ENCODE data around the gene MAPK11.
A peak's percentile ranks its signal among the peaks of the same experiment; 100 is the strongest.

The MAPK11 gene

GRCh38 chr22:50220603-50221409 is 49.4 kb downstream of the MAPK11 start:
- H3K4me3 ChIP-seq (ENCODE audit: control insufficient read depth in 1 of 7, extremely low read depth in 1 of 7, insufficient read depth in 4 of 7, low read depth in 2 of 7, low read length in 6 of 7) = no peak overlapping the region
- ChIA-PET POLR2A (interaction anchor here (0.7 kb wide), 1 partner anchor 284 kb away, joined by 11 read pairs; no protein-coding TSS in a partner anchor), CTCF (interaction anchor here (0.8 to 2.0 kb wide), 4 partner anchors 10 to 72 kb away, joined by 3 to 7 read pairs (median 4); no protein-coding TSS in a partner anchor)
- H3K4me1 ChIP-seq (ENCODE audit: control extremely low read depth in 1 of 4, control insufficient read depth in 4 of 4, insufficient read depth in 4 of 4, low read length in 3 of 4) = peaks cover 0 to 8% (median 3%) of the 10 kb centered on the region in 4 experiments
- H3K27me3 ChIP-seq (replicated peaks in 2 of 5; ENCODE audit: control insufficient read depth in 4 of 5, insufficient read depth in 5 of 5, low read length in 4 of 5) = no peaks in the 10 kb centered on the region
- no peak for DNase-seq
- no peak overlapping the region for H3K27ac ChIP-seq (ENCODE audit: insufficient read depth in 1 of 2, low read depth in 1 of 2, low read length in 2 of 2, poor library complexity in 1 of 2, severe bottlenecking in 2 of 2)
- 98% methylated on average over 39 of the region's 45 CpGs for WGBS (ENCODE audit: insufficient coverage)
- no peaks in the 10 kb centered on the region for H3K9me3 ChIP-seq (ENCODE audit: control extremely low read depth in 1 of 5, control insufficient read depth in 4 of 5, insufficient read depth in 2 of 5, low read depth in 1 of 5, low read length in 4 of 5)
- peaks cover 10 to 89% (median 59%) of the 10 kb centered on the region in 4 experiments for H3K36me3 ChIP-seq (ENCODE audit: control insufficient read depth in 4 of 4, insufficient read depth in 4 of 4, low read length in 3 of 4)

- CTCF ChIA-PET = interaction anchor here (1.2 to 2.0 kb wide), 2 partner anchors 9 to 71 kb away, joined by 4 to 7 read pairs; no protein-coding TSS in a partner anchor
- 89% methylated on average over 19 of the region's 25 CpGs for WGBS (ENCODE audit: insufficient coverage)
These were observed 50.2 kb downstream of the MAPK11 start for GRCh38 chr22:50219800-50220602.

GRCh38 chr22:50218996-50219727 is 51.0 kb downstream of the MAPK11 start:
- WGBS (ENCODE audit: insufficient coverage) = 66% methylated on average over 38 of the region's 42 CpGs
- Histone ChIP-seq H3K36me3 (ENCODE audit: control insufficient read depth in 4 of 4, insufficient read depth in 4 of 4, low read length in 3 of 4) (peaks cover 12 to 89% (median 56%) of the 10 kb centered on the region in 4 experiments), H3K27ac (ENCODE audit: insufficient read depth in 1 of 2, low read depth in 1 of 2, low read length in 2 of 2, poor library complexity in 1 of 2, severe bottlenecking in 2 of 2) (no peak overlapping the region), H3K4me3 (ENCODE audit: control insufficient read depth in 1 of 7, extremely low read depth in 1 of 7, insufficient read depth in 4 of 7, low read depth in 2 of 7, low read length in 6 of 7) (no peak overlapping the region), H3K27me3 (replicated peaks in 2 of 5; ENCODE audit: control insufficient read depth in 4 of 5, insufficient read depth in 5 of 5, low read length in 4 of 5) (no peaks in the 10 kb centered on the region), H3K9me3 (ENCODE audit: control extremely low read depth in 1 of 5, control insufficient read depth in 4 of 5, insufficient read depth in 2 of 5, low read depth in 1 of 5, low read length in 4 of 5) (no peaks in the 10 kb centered on the region), H3K4me1 (ENCODE audit: control extremely low read depth in 1 of 4, control insufficient read depth in 4 of 4, insufficient read depth in 4 of 4, low read length in 3 of 4) (peaks cover 0 to 8% (median 3%) of the 10 kb centered on the region in 4 experiments)
- POLR2A ChIA-PET = no interaction called here
- peak; percentile 52 to 71 (median 68) for DNase-seq
- CTCF ChIA-PET = interaction anchor here (1.4 kb wide), 1 partner anchor 19 kb away, joined by 4 read pairs; no protein-coding TSS in a partner anchor

More at GRCh38 chr22:50219800-50220602, 50.2 kb downstream of the MAPK11 start:
- Histone ChIP-seq H3K9me3 (ENCODE audit: control extremely low read depth in 1 of 5, control insufficient read depth in 4 of 5, insufficient read depth in 2 of 5, low read depth in 1 of 5, low read length in 4 of 5) (no peaks in the 10 kb centered on the region), H3K27ac (ENCODE audit: insufficient read depth in 1 of 2, low read depth in 1 of 2, low read length in 2 of 2, poor library complexity in 1 of 2, severe bottlenecking in 2 of 2) (no peak overlapping the region), H3K4me3 (ENCODE audit: control insufficient read depth in 1 of 7, extremely low read depth in 1 of 7, insufficient read depth in 4 of 7, low read depth in 2 of 7, low read length in 6 of 7) (no peak overlapping the region), H3K27me3 (replicated peaks in 2 of 5; ENCODE audit: control insufficient read depth in 4 of 5, insufficient read depth in 5 of 5, low read length in 4 of 5) (no peaks in the 10 kb centered on the region), H3K4me1 (ENCODE audit: control extremely low read depth in 1 of 4, control insufficient read depth in 4 of 4, insufficient read depth in 4 of 4, low read length in 3 of 4) (peaks cover 0 to 8% (median 3%) of the 10 kb centered on the region in 4 experiments), H3K36me3 (ENCODE audit: control insufficient read depth in 4 of 4, insufficient read depth in 4 of 4, low read length in 3 of 4) (peaks cover 10 to 89% (median 55%) of the 10 kb centered on the region in 4 experiments)
- no peak for DNase-seq
- POLR2A ChIA-PET = interaction anchor here (0.7 kb wide), 1 partner anchor 283 kb away, joined by 11 read pairs; no protein-coding TSS in a partner anchor

GRCh38 chr22:50218153-50218995 is 51.8 kb downstream of the MAPK11 start:
- Histone ChIP-seq H3K36me3 (ENCODE audit: control insufficient read depth in 4 of 4, insufficient read depth in 4 of 4, low read length in 3 of 4) (peaks cover 12 to 89% (median 55%) of the 10 kb centered on the region in 4 experiments), H3K4me1 (ENCODE audit: control extremely low read depth in 1 of 4, control insufficient read depth in 4 of 4, insufficient read depth in 4 of 4, low read length in 3 of 4) (peaks cover 0 to 8% (median 3%) of the 10 kb centered on the region in 4 experiments), H3K4me3 (ENCODE audit: control insufficient read depth in 1 of 7, extremely low read depth in 1 of 7, insufficient read depth in 4 of 7, low read depth in 2 of 7, low read length in 6 of 7) (no peak overlapping the region), H3K27me3 (replicated peaks in 2 of 5; ENCODE audit: control insufficient read depth in 4 of 5, insufficient read depth in 5 of 5, low read length in 4 of 5) (no peaks in the 10 kb centered on the region), H3K9me3 (ENCODE audit: control extremely low read depth in 1 of 5, control insufficient read depth in 4 of 5, insufficient read depth in 2 of 5, low read depth in 1 of 5, low read length in 4 of 5) (no peaks in the 10 kb centered on the region), H3K27ac (ENCODE audit: insufficient read depth in 1 of 2, low read depth in 1 of 2, low read length in 2 of 2, poor library complexity in 1 of 2, severe bottlenecking in 2 of 2) (no peak overlapping the region)
- ChIA-PET POLR2A (no interaction called here), CTCF (interaction anchor here (1.0 to 1.4 kb wide), 3 partner anchors 12 to 23 kb away, joined by 3 to 4 read pairs (median 3); no protein-coding TSS in a partner anchor)
- WGBS (ENCODE audit: insufficient coverage) = 94% methylated on average over 30 of the region's 43 CpGs
- no peak for DNase-seq

- ChIA-PET POLR2A (no interaction called here), CTCF (interaction anchor here (1.0 to 1.1 kb wide), 2 partner anchors 11 to 23 kb away, joined by 3 read pairs; no protein-coding TSS in a partner anchor)
- peaks cover 12 to 89% (median 59%) of the 10 kb centered on the region in 4 experiments for H3K36me3 ChIP-seq (ENCODE audit: control insufficient read depth in 4 of 4, insufficient read depth in 4 of 4, low read length in 3 of 4)
- peaks cover 0 to 8% (median 3%) of the 10 kb centered on the region in 4 experiments for H3K4me1 ChIP-seq (ENCODE audit: control extremely low read depth in 1 of 4, control insufficient read depth in 4 of 4, insufficient read depth in 4 of 4, low read length in 3 of 4)
- H3K27me3 ChIP-seq (replicated peaks in 2 of 5; ENCODE audit: control insufficient read depth in 4 of 5, insufficient read depth in 5 of 5, low read length in 4 of 5) = no peaks in the 10 kb centered on the region
- H3K4me3 ChIP-seq (ENCODE audit: control insufficient read depth in 1 of 7, extremely low read depth in 1 of 7, insufficient read depth in 4 of 7, low read depth in 2 of 7, low read length in 6 of 7) = no peak overlapping the region
- 94% methylated on average over 20 of the region's 21 CpGs for WGBS (ENCODE audit: insufficient coverage)
- no peak for DNase-seq
- no peak overlapping the region for H3K27ac ChIP-seq (ENCODE audit: insufficient read depth in 1 of 2, low read depth in 1 of 2, low read length in 2 of 2, poor library complexity in 1 of 2, severe bottlenecking in 2 of 2)
- no peaks in the 10 kb centered on the region for H3K9me3 ChIP-seq (ENCODE audit: control extremely low read depth in 1 of 5, control insufficient read depth in 4 of 5, insufficient read depth in 2 of 5, low read depth in 1 of 5, low read length in 4 of 5)
These were observed 52.5 kb downstream of the MAPK11 start for GRCh38 chr22:50217543-50218152.
